ENCODE measurements around the gene SIK2. TPM values are rescaled to one million over a fixed set of nuclear protein-coding genes. Genes with fewer than 3 reads are reported as not detected.

The SIK2 gene
- total RNA-seq (4.5 TPM), polyA plus RNA-seq (5.3 TPM)
- long read RNA-seq, donor 1 = 0 reads
- long read RNA-seq, donor 2 = 0 reads
- long read RNA-seq, donor 3 = 0 reads
- long read RNA-seq, donor 4 = 0 reads
- long read RNA-seq, donor 5, full-length matches to known transcripts = 1 of 1 reads
- long read RNA-seq, donor 5, partial matches to known transcripts = 0 of 1 reads
- long read RNA-seq, donor 5, other reads (novel, unspliced or antisense) = 0 of 1 reads
- long read RNA-seq, donor 6, full-length matches to known transcripts = 1 of 1 reads
- long read RNA-seq, donor 6, partial matches to known transcripts = 0 of 1 reads
- long read RNA-seq, donor 6, other reads (novel, unspliced or antisense) = 0 of 1 reads
- long read RNA-seq, donor 7, partial matches to known transcripts = 0 of 17 reads
- long read RNA-seq, donor 7, other reads (novel, unspliced or antisense) = 17 of 17 reads
- long read RNA-seq, donor 8, full-length matches to known transcripts = 2 of 2 reads
- long read RNA-seq, donor 8, partial matches to known transcripts = 0 of 2 reads
- long read RNA-seq, donor 8, other reads (novel, unspliced or antisense) = 0 of 2 reads
- long read RNA-seq, donor 9, full-length matches to known transcripts = 3 of 8 reads
- long read RNA-seq, donor 9, partial matches to known transcripts = 0 of 8 reads
- long read RNA-seq, donor 9, other reads (novel, unspliced or antisense) = 5 of 8 reads
- long read RNA-seq, donor 10, full-length matches to known transcripts = 1 of 1 reads
- long read RNA-seq, donor 10, partial matches to known transcripts = 0 of 1 reads
- long read RNA-seq, donor 10, other reads (novel, unspliced or antisense) = 0 of 1 reads

DNA sequence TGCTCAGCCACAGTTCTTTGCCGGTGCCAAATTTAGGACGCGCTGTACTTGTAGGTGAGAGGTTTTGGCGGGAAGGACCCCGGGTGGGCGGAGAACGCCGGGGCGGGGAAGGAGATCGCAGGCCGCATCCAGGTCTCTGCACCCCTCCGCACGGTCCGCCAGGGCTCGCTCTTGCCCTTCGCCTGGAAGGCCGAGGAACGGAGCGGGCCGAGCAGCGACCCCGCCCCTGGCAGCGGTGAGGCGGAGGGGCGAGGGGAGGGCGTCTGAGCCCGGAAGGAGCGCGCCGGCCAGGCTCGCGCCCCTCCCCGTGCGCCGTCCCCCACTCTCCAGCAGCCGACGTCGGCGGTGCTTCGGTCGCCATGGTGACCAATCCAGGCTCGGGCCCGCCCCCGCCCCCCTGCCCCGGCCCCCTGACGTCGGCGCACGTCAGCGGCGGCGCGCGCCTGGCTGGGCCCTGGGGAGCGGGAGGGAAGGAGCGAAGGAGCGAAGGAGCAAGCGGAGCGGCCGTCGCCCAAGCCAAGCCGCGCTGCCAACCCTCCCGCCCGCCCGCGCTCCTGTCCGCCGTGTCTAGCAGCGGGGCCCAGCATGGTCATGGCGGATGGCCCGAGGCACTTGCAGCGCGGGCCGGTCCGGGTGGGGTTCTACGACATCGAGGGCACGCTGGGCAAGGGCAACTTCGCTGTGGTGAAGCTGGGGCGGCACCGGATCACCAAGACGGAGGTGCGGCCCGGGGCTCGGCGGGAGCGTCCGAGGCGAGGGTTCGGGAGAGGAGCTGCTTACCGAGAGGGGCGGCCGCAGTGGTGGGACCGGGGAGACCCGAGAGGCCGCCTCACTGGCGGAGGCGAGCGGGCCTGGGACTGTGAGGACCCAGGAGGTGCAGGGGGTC is at the start of gene SIK2:
SIK2 (plus strand) TSS at position 471 of the 886 bp plus-strand sequence; CDS start at position 586, 115 bp downstream.
- Histone ChIP-seq H3K27ac (ENCODE audit: low read depth in 1 of 2, low read length in 1 of 2) (peak within 1 kb of the TSS; percentile 86 to 87), H3K4me3 (ENCODE audit: low read length in 2 of 2) (peak within 1 kb of the TSS; percentile 90 to 97), H3K36me3 (ENCODE audit: control insufficient read depth in 2 of 2, insufficient read depth in 2 of 2, low read length in 1 of 2) (no peaks in the 10 kb centered on the region), H3K4me1 (ENCODE audit: control insufficient read depth in 2 of 2, insufficient read depth in 2 of 2, low read length in 2 of 2) (peaks cover 3 to 19% of the 10 kb centered on the region in 2 donors), H3K9me3 (ENCODE audit: control insufficient read depth in 2 of 2, insufficient read depth in 1 of 2, low read length in 1 of 2) (no peaks in the 10 kb centered on the region), H3K27me3 (ENCODE audit: control insufficient read depth in 2 of 2, insufficient read depth in 1 of 2, low read length in 1 of 2) (no peaks in the 10 kb centered on the region)
- peak; percentile 41 to 91 (median 77) for DNase-seq (ENCODE audit: low read depth in 6 of 9, low spot score in 9 of 9)
- under 1% methylated on average over 100 of the region's 100 CpGs for WGBS

DNA sequence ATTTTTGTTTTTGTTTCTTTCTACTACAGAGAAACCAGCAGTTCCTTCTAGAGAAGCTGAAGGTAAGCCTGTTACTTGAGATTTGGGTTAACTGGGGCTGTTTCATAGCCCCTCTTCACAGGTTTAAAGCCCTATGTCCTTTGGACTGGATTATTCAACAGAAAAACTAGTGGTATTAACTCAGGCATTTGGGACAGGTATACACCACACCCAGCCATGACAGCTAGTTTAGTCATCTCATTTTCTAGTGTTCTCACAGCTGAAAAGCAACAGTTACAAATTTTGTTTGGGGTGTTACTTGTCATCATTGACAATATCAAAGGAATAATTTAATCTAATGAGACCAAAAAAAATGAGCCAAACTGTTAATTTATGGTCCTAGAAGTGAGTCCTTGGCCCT is 47.7 kb upstream of the SIK2 start:
- Histone ChIP-seq H3K9me3 (ENCODE audit: control insufficient read depth in 2 of 2, insufficient read depth in 1 of 2, low read length in 1 of 2) (peaks cover 0 to 5% of the 10 kb centered on the region in 2 donors), H3K27me3 (ENCODE audit: control insufficient read depth in 2 of 2, insufficient read depth in 1 of 2, low read length in 1 of 2) (peaks cover 0 to 2% of the 10 kb centered on the region in 2 donors), H3K4me3 (ENCODE audit: low read length in 2 of 2) (no peak overlapping the region), H3K4me1 (ENCODE audit: control insufficient read depth in 2 of 2, insufficient read depth in 2 of 2, low read length in 2 of 2) (peaks cover 0 to 4% of the 10 kb centered on the region in 2 donors), H3K27ac (ENCODE audit: low read depth in 1 of 2, low read length in 1 of 2) (no peak overlapping the region), H3K36me3 (ENCODE audit: control insufficient read depth in 2 of 2, insufficient read depth in 2 of 2, low read length in 1 of 2) (no peaks in the 10 kb centered on the region)
- no peak for DNase-seq (ENCODE audit: low read depth in 6 of 9, low spot score in 9 of 9)

DNA sequence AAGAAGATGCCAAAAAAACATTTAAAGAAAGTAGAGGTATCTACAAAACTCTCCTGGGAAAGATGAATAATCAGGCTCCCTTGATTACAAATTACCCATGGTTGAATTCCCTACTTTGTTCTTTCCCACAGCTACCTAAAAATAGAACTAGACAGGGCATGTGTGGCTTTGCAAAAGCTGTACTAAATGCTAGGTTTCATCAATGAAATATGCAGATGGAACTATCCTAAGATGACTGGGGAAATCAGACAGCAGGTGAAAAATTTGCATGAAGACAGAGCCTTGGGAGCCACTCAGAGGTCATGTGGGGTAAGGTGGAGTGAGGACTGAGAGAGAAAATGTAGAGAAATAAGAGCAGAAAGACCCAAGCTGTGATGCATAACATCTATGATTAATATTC is 47.0 kb upstream of the SIK2 start:
- H3K36me3 ChIP-seq (ENCODE audit: control insufficient read depth in 2 of 2, insufficient read depth in 2 of 2, low read length in 1 of 2) = no peaks in the 10 kb centered on the region
- no peak overlapping the region for H3K27ac ChIP-seq (ENCODE audit: low read depth in 1 of 2, low read length in 1 of 2)
- peaks cover 0 to 2% of the 10 kb centered on the region in 2 donors for H3K27me3 ChIP-seq (ENCODE audit: control insufficient read depth in 2 of 2, insufficient read depth in 1 of 2, low read length in 1 of 2)
- no peak for DNase-seq (ENCODE audit: low read depth in 6 of 9, low spot score in 9 of 9)
- H3K9me3 ChIP-seq (ENCODE audit: control insufficient read depth in 2 of 2, insufficient read depth in 1 of 2, low read length in 1 of 2) = peaks cover 0 to 5% of the 10 kb centered on the region in 2 donors
- H3K4me1 ChIP-seq (ENCODE audit: control insufficient read depth in 2 of 2, insufficient read depth in 2 of 2, low read length in 2 of 2) = peaks cover 0 to 3% of the 10 kb centered on the region in 2 donors
- no peak overlapping the region for H3K4me3 ChIP-seq (ENCODE audit: low read length in 2 of 2)

DNA sequence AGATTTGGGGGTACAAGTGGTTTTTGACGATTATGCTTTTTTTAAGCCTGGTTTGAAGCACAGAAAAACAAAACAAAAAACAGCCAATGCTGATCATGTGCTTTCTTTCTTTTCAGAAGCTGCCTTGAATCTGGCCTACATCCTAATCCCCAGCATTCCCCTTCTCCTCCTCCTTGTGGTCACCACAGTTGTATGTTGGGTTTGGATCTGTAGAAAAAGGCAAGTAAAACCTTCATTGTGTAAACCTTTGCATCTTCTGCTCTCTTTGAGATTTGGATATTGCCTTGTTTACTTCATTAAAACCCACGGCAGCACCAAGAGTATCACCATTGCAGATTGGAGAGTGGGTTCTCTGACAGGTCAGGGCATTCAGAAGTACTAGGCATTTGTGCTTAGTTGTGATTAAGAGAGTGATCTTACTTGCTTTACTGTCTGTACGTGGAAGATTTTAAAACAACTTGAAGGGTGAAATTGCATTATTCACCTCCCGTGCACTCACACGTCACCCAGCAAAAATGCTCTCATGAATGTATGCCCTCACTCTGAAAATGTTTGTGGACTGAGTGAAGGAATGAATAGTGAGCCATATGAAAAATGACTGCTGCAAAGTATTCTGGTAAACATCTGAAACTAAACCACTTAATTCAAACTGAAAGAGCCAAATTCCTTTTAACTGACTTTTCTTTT is 44.7 kb upstream of the SIK2 start:
- H3K4me3 ChIP-seq (ENCODE audit: low read length in 2 of 2) = no peak overlapping the region
- H3K27me3 ChIP-seq (ENCODE audit: control insufficient read depth in 2 of 2, insufficient read depth in 1 of 2, low read length in 1 of 2) = no peaks in the 10 kb centered on the region
- peaks cover 0 to 3% of the 10 kb centered on the region in 2 donors for H3K4me1 ChIP-seq (ENCODE audit: control insufficient read depth in 2 of 2, insufficient read depth in 2 of 2, low read length in 2 of 2)
- H3K9me3 ChIP-seq (ENCODE audit: control insufficient read depth in 2 of 2, insufficient read depth in 1 of 2, low read length in 1 of 2) = peaks cover 0 to 5% of the 10 kb centered on the region in 2 donors
- 97% methylated on average over 5 of the region's 5 CpGs for WGBS
- H3K27ac ChIP-seq (ENCODE audit: low read depth in 1 of 2, low read length in 1 of 2) = no peak overlapping the region
- DNase-seq (ENCODE audit: low read depth in 6 of 9, low spot score in 9 of 9) = no peak
- H3K36me3 ChIP-seq (ENCODE audit: control insufficient read depth in 2 of 2, insufficient read depth in 2 of 2, low read length in 1 of 2) = no peaks in the 10 kb centered on the region

DNA sequence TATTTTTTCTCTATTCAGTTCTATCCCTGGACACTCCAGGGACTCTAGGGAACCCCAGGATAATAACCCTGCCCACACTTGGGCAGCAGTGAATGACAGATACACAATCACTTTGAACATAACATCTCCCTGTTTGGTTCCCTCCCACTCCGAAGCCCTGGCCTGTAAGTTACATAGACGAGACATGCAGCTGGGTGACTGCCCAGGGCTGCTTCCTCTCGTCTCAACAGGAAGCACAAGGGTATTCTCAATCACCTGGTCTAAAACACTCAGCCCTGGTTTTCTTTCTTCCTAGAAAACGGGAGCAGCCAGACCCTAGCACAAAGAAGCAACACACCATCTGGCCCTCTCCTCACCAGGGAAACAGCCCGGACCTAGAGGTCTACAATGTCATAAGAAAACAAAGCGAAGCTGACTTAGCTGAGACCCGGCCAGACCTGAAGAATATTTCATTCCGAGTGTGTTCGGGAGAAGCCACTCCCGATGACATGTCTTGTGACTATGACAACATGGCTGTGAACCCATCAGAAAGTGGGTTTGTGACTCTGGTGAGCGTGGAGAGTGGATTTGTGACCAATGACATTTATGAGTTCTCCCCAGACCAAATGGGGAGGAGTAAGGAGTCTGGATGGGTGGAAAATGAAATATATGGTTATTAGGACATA is 42.3 kb upstream of the SIK2 start:
- Histone ChIP-seq H3K27me3 (ENCODE audit: control insufficient read depth in 2 of 2, insufficient read depth in 1 of 2, low read length in 1 of 2) (no peaks in the 10 kb centered on the region), H3K4me1 (ENCODE audit: control insufficient read depth in 2 of 2, insufficient read depth in 2 of 2, low read length in 2 of 2) (peaks cover 0 to 3% of the 10 kb centered on the region in 2 donors), H3K4me3 (ENCODE audit: low read length in 2 of 2) (no peak overlapping the region), H3K36me3 (ENCODE audit: control insufficient read depth in 2 of 2, insufficient read depth in 2 of 2, low read length in 1 of 2) (no peaks in the 10 kb centered on the region), H3K27ac (ENCODE audit: low read depth in 1 of 2, low read length in 1 of 2) (no peak overlapping the region), H3K9me3 (ENCODE audit: control insufficient read depth in 2 of 2, insufficient read depth in 1 of 2, low read length in 1 of 2) (peaks cover 0 to 5% of the 10 kb centered on the region in 2 donors)
- 74% methylated on average over 11 of the region's 11 CpGs for WGBS
- no peak for DNase-seq (ENCODE audit: low read depth in 6 of 9, low spot score in 9 of 9)

DNA sequence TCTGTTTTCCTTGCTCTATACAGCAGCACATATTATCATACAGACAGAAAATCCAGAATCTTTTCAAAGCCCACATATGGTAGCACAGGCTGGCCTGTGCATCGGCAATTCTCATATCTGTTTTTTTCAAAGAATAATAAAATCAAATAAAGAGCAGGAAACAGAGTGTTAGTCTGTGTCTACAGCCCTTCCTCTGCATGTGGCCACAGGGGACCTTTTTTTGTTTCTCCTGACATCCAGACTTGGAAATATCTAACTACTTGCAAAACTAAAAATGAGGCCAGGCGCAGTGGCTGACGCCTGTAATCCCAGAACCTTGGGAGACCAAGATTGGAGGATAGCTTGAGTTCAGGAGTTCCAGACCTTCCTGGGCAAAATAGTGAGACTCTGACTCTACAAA is 41.4 kb upstream of the SIK2 start:
- Histone ChIP-seq H3K27ac (ENCODE audit: low read depth in 1 of 2, low read length in 1 of 2) (no peak overlapping the region), H3K4me1 (ENCODE audit: control insufficient read depth in 2 of 2, insufficient read depth in 2 of 2, low read length in 2 of 2) (peaks cover 0 to 3% of the 10 kb centered on the region in 2 donors), H3K27me3 (ENCODE audit: control insufficient read depth in 2 of 2, insufficient read depth in 1 of 2, low read length in 1 of 2) (no peaks in the 10 kb centered on the region), H3K4me3 (ENCODE audit: low read length in 2 of 2) (no peak overlapping the region), H3K36me3 (ENCODE audit: control insufficient read depth in 2 of 2, insufficient read depth in 2 of 2, low read length in 1 of 2) (no peaks in the 10 kb centered on the region), H3K9me3 (ENCODE audit: control insufficient read depth in 2 of 2, insufficient read depth in 1 of 2, low read length in 1 of 2) (peaks cover 0 to 5% of the 10 kb centered on the region in 2 donors)
- 93% methylated on average over 3 of the region's 3 CpGs for WGBS
- no peak for DNase-seq (ENCODE audit: low read depth in 6 of 9, low spot score in 9 of 9)

DNA sequence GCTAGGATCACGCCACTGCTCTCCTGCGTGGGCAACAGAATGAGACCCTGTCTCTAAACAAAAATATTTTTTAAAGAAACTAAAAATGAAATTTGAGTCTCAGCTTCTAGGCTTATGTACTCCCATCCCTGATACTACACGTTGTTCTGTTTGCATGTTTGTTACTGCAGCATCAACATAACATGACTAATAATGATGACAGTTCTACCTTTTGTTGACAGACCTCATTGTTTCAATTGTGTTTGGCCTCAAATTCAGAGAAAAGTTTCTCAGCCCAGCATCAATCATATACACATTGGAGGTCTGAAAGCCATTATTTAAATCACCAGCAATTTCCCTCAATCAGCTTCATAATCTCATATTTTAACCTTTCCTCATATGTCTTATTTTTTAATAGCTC is 40.9 kb upstream of the SIK2 start:
- Histone ChIP-seq H3K9me3 (ENCODE audit: control insufficient read depth in 2 of 2, insufficient read depth in 1 of 2, low read length in 1 of 2) (peaks cover 0 to under 1% of the 10 kb centered on the region in 2 donors), H3K27me3 (ENCODE audit: control insufficient read depth in 2 of 2, insufficient read depth in 1 of 2, low read length in 1 of 2) (no peaks in the 10 kb centered on the region), H3K27ac (ENCODE audit: low read depth in 1 of 2, low read length in 1 of 2) (no peak overlapping the region), H3K36me3 (ENCODE audit: control insufficient read depth in 2 of 2, insufficient read depth in 2 of 2, low read length in 1 of 2) (no peaks in the 10 kb centered on the region), H3K4me3 (ENCODE audit: low read length in 2 of 2) (no peak overlapping the region), H3K4me1 (ENCODE audit: control insufficient read depth in 2 of 2, insufficient read depth in 2 of 2, low read length in 2 of 2) (peaks cover 0 to 3% of the 10 kb centered on the region in 2 donors)
- no peak for DNase-seq (ENCODE audit: low read depth in 6 of 9, low spot score in 9 of 9)
- 95% methylated on average over 3 of the region's 3 CpGs for WGBS

DNA sequence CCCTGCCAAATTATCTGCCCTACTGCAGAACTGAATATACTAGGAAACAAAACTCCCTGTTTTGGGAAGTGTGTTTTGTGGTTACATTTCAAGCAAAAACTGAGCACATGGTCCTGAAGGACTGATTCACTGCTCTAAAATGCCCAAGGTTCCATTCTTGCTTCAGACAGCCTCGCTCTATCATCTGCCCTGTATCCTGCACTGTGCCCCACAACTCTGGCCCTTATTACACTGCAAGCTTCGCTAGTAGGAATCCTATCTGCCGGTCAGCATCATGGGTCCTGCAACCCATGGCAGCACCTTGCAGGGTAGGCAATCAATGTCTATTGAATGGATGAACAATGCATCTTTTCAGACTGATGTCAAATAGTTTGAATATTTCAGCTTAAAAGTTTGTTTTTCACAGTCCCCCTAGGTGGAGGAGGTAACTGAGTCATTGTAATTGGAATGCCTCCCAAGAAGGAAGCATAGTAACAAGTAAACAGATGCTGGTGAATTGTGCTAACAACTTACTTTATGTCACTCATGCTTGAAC is 40.4 kb upstream of the SIK2 start:
- 82% methylated on average over 3 of the region's 3 CpGs for WGBS
- peaks cover 0 to 3% of the 10 kb centered on the region in 2 donors for H3K4me1 ChIP-seq (ENCODE audit: control insufficient read depth in 2 of 2, insufficient read depth in 2 of 2, low read length in 2 of 2)
- H3K4me3 ChIP-seq (ENCODE audit: low read length in 2 of 2) = no peak overlapping the region

More for the DNA sequence above, 40.4 kb upstream of the SIK2 start:
- H3K27me3 ChIP-seq (ENCODE audit: control insufficient read depth in 2 of 2, insufficient read depth in 1 of 2, low read length in 1 of 2) = no peaks in the 10 kb centered on the region
- H3K27ac ChIP-seq (ENCODE audit: low read depth in 1 of 2, low read length in 1 of 2) = no peak overlapping the region
- H3K36me3 ChIP-seq (ENCODE audit: control insufficient read depth in 2 of 2, insufficient read depth in 2 of 2, low read length in 1 of 2) = no peaks in the 10 kb centered on the region
- H3K9me3 ChIP-seq (ENCODE audit: control insufficient read depth in 2 of 2, insufficient read depth in 1 of 2, low read length in 1 of 2) = no peaks in the 10 kb centered on the region
- no peak for DNase-seq (ENCODE audit: low read depth in 6 of 9, low spot score in 9 of 9)
